SU-DHL-6 (cell line): ENCODE measurements around the gene KRTAP10-10.

Experiments
- EZH2phosphoT487 ChIP-seq: fragments of 200-600 bp; sonication (generic), shearing (Covaris generic); conservative IDR thresholded peaks from 2 replicates; pipeline ENCODE4 v1.6.1; 2018; ENCODE audit warnings: mild to moderate bottlenecking, antibody characterized with exemption, low read length, moderate library complexity, mixed read lengths
- TF ChIP-seq, protein P1 (sequence below): fragments of 200-600 bp; sonication (generic); IDR thresholded peaks from one replicate; pipeline ENCODE4 v1.5.1; 2017; ENCODE audit warnings: antibody characterized with exemption, mild to moderate bottlenecking, low read length, moderate library complexity; ENCODE audit not compliant: insufficient read depth, poor library complexity, severe bottlenecking

DNA sequence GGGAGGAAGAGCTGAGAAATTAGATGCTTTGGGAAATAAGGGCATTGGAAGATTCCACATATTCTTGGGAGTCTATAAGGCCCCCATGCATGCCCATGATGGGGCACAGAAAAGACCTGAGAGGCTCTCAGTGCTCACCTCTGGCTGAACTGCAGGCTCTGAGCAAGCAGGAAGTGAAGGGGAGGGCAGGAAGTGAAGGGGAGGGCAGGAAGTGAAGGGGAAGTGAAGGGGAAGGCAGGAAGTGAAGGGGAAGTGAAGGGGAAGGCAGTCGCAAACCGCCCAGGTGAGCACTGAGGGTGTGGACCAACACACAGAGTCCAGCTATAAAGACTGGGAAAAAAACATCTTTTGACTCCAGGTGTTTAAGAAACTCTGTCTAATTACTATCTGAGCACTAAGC lies 6.7 kb upstream of the KRTAP10-10 start:
- TF ChIP-seq, protein P1, sequence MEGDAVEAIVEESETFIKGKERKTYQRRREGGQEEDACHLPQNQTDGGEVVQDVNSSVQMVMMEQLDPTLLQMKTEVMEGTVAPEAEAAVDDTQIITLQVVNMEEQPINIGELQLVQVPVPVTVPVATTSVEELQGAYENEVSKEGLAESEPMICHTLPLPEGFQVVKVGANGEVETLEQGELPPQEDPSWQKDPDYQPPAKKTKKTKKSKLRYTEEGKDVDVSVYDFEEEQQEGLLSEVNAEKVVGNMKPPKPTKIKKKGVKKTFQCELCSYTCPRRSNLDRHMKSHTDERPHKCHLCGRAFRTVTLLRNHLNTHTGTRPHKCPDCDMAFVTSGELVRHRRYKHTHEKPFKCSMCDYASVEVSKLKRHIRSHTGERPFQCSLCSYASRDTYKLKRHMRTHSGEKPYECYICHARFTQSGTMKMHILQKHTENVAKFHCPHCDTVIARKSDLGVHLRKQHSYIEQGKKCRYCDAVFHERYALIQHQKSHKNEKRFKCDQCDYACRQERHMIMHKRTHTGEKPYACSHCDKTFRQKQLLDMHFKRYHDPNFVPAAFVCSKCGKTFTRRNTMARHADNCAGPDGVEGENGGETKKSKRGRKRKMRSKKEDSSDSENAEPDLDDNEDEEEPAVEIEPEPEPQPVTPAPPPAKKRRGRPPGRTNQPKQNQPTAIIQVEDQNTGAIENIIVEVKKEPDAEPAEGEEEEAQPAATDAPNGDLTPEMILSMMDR, result no peak
- no peak for TF ChIP-seq EZH2phosphoT487
